Measurements from ENCODE around the gene SRL.
"Not testable (repeated sequence)": the region's sequence is repeated elsewhere in the genome, so short reads cannot be mapped to it uniquely, and the experiment has no call there.

The SRL gene

DNA sequence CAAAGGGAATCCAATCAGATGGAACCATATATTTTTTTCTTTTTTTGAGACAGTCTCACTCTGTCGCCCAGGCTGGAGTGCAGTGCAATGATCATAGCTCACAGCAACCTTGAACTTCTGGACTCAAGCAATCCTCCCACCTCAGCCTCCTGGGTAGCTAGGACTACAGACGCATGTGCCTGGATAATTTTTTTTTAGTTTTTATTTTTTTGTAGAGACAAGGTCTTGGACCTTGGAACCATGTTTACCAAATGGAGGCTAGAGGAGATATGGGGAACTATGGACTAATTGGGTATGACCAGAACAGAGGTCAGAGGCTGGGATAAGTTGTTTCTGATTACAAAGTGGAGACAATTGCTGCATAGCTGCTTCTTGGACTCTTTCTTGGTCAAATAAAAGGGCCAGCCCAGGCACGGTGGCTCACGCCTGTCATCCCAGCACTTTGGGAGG, 84.5 kb downstream of the SRL start:
- no peak for DNase-seq

DNA sequence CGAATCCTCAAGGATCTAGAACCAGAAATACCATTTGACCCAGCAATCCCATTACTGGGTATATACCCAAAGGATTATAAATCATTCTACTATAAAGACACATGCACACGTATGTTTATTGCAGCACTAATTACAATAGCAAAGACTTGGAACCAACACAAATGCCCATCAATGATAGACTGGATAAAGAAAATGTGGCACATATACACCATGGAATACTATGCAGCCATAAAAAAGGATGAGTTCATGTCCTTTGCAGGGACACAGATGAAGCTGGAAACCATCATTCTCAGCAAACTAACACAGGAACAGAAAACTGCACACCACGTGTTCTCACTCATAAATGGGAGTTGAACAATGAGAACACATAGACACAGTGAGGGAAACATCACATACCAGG, 85.4 kb downstream of the SRL start:
- not testable (repeated sequence) for DNase-seq

DNA sequence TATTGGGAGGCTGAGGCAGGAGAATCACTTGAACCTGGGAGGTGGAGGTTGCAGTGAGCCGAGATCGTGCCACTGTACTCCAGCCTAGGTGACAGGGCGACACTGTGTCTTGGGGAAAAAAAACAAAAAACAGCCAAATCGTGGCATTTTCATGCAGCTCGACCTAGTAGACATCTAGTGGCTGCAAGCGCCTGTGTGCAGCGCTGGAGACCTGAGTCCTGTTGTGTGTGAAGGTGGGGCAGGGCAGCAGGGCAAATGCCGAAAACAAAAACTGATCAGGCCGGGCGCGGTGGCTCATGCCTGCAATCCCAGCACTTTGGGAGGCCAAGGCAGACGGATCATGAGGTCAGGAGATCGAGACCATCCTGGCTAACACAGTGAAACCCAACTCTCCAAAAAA, 88.5 kb downstream of the SRL start:
- DNase-seq: not testable (repeated sequence)

DNA sequence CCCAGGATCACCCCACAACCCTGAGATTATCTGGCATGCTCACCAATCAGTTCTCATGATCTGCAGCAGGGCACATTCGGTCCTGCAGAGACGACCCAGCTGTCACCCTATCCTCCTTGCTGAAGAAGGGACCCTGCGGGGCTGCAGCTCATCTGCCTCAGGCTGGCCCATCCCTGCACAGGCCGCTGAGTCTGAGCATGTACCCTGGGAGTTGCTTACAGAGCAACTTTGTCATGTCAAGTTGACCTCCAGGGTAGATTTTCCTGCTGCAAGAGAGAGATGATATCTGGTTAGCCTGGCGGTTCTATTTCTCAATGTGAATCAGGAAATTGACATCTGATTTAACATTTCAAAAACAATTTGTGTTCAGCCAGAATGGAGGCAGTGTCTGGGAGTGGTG, 89.6 kb downstream of the SRL start:
- no peak for DNase-seq

DNA sequence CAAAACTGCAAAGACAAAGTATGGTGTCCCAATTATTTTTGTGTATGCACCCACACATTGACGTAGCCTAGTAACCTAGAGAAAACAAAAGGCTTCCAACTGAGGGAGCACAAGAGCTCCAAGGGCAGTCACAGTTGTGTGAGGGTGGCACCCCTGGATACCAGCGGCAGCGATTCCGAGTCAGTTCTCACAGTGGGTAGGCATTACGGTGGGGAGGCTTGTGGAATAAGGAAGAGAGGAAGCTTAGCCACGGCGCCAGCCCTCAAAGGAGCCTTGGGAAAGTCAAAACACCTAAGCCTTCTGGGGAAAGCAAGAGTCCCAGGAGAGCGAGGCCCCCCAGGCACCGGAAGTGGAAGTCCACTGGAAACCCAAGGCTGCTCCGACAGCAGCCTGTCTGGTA, 94.6 kb downstream of the SRL start:
- no peak for DNase-seq

DNA sequence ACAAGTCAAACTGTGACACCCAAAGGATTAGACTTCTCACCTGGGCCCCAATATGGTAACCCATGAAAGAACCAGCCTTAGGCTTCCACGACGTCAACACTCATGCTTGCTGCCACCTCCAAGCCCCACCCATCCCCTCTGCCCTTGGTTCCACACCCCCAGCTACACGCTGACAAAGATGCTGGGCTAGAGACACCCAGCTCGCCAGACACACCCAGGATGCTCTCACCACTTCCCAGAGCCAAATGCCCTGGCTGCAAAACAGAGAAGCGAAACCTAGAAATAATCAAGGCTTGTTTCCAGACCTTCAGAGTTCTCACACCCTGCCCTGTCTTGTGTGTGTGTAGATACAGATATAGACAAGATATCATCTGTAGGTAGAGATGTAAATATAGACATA, 99.6 kb downstream of the SRL start:
- DNase-seq: no peak

DNA sequence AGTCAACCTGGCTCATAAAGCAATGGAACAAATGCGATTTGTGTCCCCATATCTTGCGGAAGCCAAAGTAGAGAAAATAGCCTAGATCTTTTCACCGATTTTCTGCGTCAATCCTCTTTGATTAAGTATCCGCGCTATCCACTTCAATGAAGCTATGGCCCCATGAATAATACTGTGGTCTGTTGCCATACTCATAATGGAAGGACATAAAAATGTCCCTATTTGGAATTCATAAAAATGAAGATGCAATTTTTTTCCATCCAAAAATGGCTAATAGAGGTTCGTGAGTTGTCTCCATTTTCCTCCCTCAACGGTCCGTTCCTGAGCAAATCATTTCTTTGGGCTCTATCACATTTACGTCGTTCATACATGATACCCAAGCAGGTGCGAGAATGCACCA, 100.3 kb downstream of the SRL start:
- DNase-seq: no peak

DNA sequence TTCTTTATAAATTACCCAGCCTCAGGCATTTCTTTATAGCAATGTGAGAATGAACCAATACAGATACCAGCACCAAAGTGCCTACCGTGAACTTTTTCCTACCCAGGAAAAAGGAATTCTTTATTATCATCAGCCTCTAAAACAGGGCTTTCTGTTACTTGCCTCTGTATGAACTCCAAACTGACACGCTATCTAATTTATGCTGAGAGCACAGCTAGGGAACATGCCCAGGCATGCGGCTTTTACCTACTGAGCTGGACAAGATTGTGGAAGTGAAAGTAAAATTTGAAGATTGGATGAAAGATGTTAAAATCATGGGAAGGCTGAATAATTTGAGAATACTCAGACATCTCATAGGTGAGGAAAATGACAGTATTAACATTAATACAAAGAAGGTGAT, 101.2 kb downstream of the SRL start:
- no peak for DNase-seq

DNA sequence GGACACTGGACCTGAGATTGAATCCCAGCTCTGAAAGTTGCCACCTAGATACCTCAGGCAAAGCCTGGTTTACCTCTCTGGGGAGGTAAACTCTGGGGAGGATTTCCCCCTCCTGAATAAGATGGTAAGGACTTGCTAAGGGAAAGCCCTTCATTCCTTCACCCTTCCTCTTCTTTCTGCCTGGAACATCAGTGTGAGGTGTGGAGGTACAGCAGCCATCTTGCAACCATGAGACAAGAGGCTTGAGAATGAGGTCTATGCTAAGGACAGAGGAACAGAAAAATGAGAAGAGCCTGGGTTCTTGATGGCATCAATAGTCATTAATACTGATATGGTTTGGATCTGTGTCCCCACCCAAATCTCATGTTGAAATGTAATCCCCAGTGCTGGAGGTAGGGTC, 101.9 kb downstream of the SRL start:
- DNase-seq: no peak

Measured in amniotic stem cell (primary cell).